ENCODE results near the gene CDC25C.

DNA sequence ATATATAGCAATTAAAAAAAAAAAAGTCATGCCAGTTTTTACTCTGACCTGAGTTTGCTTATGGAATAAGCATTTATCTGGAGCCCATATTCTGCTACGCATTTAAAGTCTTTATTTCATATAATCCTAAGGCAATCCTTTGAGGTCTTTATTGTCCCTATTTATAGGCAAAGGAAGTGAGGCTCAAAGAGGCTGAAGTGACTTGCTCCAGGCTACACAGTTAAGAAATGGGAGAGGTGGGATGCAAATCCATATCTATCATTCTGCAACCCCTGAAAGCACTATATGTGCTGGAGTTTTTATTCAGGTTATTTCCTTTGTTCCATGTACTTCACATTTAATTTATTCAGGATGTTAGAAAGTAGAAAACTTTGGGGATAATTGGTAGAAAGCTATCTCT, 33.0 kb upstream of the CDC25C start:
- TF ChIP-seq CTCF (IDR thresholded peaks at IDR 0.05): no peak
- no peak for TF ChIP-seq POLR2AphosphoS5 (IDR thresholded peaks at IDR 0.05)
- TF ChIP-seq POLR2A (IDR thresholded peaks at IDR 0.05): no peak
